GM19193 (cell line): ENCODE results near the gene TRIM42.

Experiments
- POLR2A ChIP-seq: IDR thresholded peaks from 4 replicates; pipeline ENCODE4 v1.6.1; 2011; ENCODE audit not compliant: insufficient read depth, insufficient read length; ENCODE audit errors: extremely low read depth

Gene TRIM42

GRCh38 chr3:140702281-140702680, 24.4 kb downstream of the TRIM42 start:
- no peak for TF ChIP-seq POLR2A

GRCh38 chr3:140703496-140703895, 25.6 kb downstream of the TRIM42 start:
- TF ChIP-seq POLR2A: no peak

GRCh38 chr3:140704733-140705132, 26.9 kb downstream of the TRIM42 start:
- no peak for TF ChIP-seq POLR2A

GRCh38 chr3:140705954-140706353, 28.1 kb downstream of the TRIM42 start:
- TF ChIP-seq POLR2A: no peak

- no peak for TF ChIP-seq POLR2A
Measured at GRCh38 chr3:140706360-140706759, 28.5 kb downstream of the TRIM42 start.

GRCh38 chr3:140708815-140709214, 31.0 kb downstream of the TRIM42 start:
- no peak for TF ChIP-seq POLR2A

GRCh38 chr3:140709751-140710150, 31.9 kb downstream of the TRIM42 start:
- no peak for TF ChIP-seq POLR2A

- TF ChIP-seq POLR2A: no peak
Measured at GRCh38 chr3:140710711-140711389, 33.0 kb downstream of the TRIM42 start.

GRCh38 chr3:140711390-140712035, 33.6 kb downstream of the TRIM42 start:
- no peak for TF ChIP-seq POLR2A

- TF ChIP-seq POLR2A: no peak
Measured at GRCh38 chr3:140712301-140712700, 34.4 kb downstream of the TRIM42 start.

GRCh38 chr3:140715035-140715434, 37.2 kb downstream of the TRIM42 start:
- TF ChIP-seq POLR2A: no peak

- no peak for TF ChIP-seq POLR2A
Measured at GRCh38 chr3:140717921-140718320, 40.1 kb downstream of the TRIM42 start.

- TF ChIP-seq POLR2A: no peak
Measured at GRCh38 chr3:140719841-140720614, 42.2 kb downstream of the TRIM42 start.

- TF ChIP-seq POLR2A: no peak
Measured at GRCh38 chr3:140723576-140723975, 45.7 kb downstream of the TRIM42 start.
